Measurements from ENCODE around the gene DSCAM.

GRCh38 chr21:40381111-40381510, 465.8 kb downstream of the DSCAM start:
- no peak for TF ChIP-seq POLR2A (IDR thresholded peaks at IDR 0.05; ENCODE audit: low read depth, low read length)
- TF ChIP-seq POLR2AphosphoS5 (IDR thresholded peaks at IDR 0.05; ENCODE audit: insufficient read depth, low read depth, low read length), result no peak
